Keratinocyte (primary cell): Measurements from ENCODE around the gene HES2.

Experiments
- EZH2 ChIP-seq: IDR thresholded peaks from one replicate; pipeline ENCODE4 v1.6.1; 2012; ENCODE audit warnings: inconsistent platforms, mild to moderate bottlenecking, low read length, moderate library complexity
- TF ChIP-seq, protein P1 (sequence below), 3 experiments: IDR thresholded peaks in 1 of 3; conservative IDR thresholded peaks in 1 of 3; optimal IDR thresholded peaks in 1 of 3; 2 replicates in 2 of 3; 3 replicates in 1 of 3; pipeline versions ENCODE3 to v1.5.1; 2011; ENCODE audit warnings: low read length in 3 of 3, mild to moderate bottlenecking in 3 of 3, moderate library complexity in 2 of 3, control low read depth in 1 of 3, inconsistent platforms in 1 of 3; ENCODE audit not compliant: insufficient read depth in 2 of 3; ENCODE audit errors: extremely low read depth in 1 of 3

GRCh38 chr1:6468729-6469461 is 49.2 kb upstream of the HES2 start:
- TF ChIP-seq, protein P1, sequence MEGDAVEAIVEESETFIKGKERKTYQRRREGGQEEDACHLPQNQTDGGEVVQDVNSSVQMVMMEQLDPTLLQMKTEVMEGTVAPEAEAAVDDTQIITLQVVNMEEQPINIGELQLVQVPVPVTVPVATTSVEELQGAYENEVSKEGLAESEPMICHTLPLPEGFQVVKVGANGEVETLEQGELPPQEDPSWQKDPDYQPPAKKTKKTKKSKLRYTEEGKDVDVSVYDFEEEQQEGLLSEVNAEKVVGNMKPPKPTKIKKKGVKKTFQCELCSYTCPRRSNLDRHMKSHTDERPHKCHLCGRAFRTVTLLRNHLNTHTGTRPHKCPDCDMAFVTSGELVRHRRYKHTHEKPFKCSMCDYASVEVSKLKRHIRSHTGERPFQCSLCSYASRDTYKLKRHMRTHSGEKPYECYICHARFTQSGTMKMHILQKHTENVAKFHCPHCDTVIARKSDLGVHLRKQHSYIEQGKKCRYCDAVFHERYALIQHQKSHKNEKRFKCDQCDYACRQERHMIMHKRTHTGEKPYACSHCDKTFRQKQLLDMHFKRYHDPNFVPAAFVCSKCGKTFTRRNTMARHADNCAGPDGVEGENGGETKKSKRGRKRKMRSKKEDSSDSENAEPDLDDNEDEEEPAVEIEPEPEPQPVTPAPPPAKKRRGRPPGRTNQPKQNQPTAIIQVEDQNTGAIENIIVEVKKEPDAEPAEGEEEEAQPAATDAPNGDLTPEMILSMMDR (optimal IDR thresholded peaks at IDR 0.05 in 1 of 3, IDR thresholded peaks at IDR 0.05 in 1 of 3, conservative IDR thresholded peaks at IDR 0.05 in 1 of 3; ENCODE audit: extremely low read depth in 1 of 3, insufficient read depth in 2 of 3, low read length in 3 of 3): no peak
- TF ChIP-seq EZH2: no peak
